Measurements from ENCODE around the gene TRIOBP.

The TRIOBP gene

DNA sequence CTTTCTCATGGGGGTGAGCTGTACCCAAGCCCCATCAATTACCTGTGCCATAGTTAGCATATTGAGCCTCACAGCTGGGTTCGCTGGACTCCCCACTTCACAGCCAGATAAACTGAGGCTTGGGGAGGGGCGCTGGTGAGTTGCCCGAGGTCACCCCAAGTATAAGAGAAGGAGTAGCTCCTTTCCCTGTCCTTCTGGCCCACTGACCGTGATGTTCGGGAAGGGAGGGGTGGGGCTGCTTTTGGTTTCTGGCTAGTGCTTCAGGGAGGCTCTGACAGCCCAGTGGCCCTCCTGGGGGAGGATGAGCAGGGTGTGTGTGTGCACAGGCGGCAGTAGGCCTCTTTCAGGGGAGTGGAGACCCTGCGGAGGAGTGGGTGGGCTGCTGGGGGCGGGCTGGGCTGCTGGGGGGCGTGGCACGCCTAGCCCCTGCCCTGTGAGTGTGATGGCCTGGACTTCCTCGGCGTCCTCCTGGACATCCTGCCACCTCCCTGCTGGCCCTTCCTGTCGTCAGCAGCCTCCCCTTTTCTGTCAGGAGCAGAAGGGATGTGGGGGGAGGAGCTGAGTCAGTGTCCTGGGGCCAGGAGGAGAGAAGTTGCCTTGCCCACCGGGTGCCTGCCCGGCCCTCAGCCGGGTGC lies 50.3 kb downstream of the TRIOBP start:
- no peak for DNase-seq (ENCODE audit: extremely low read depth in 1 of 2, low read depth in 1 of 2)

DNA sequence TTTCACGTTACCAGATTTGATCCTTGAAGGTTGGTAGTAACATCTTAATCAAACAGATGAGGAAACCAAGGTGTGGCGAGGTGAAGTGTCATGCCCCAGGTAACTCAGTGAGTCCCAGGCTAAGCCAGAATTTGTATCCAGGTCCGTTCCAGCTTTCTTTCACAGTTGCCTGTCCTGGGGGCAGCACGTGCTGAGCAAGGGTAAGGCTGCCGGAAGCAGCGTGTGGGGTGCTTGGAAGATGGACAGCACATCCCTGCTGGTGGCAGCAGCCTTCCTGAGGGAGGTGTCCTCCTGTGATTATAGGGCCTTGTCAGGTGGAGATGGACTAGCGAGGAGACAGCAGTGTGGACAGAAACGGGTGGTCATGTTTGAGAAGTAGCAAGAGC lies 50.9 kb downstream of the TRIOBP start:
- DNase-seq (ENCODE audit: extremely low read depth in 1 of 2, low read depth in 1 of 2): no peak

DNA sequence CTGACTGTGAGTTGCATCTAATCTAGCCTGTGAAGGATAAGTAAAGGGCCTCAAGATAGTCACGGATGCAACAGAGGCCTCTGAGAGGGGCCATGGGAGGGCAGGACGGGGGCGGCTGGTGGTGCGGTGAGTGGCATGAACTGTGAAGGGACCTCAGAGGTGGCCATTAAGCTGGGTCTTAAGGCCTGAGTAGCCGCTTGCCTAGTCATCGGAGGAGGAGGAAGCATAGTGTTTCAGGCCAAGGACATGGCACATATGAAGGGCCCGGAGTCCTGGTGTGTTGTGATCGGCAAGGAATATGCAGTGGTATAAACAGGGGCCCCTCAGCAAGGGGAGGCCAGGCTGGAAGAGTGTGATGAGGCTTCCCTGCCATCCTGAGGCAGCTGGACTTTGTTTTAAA lies 51.8 kb downstream of the TRIOBP start:
- no peak for DNase-seq (ENCODE audit: extremely low read depth in 1 of 2, low read depth in 1 of 2)

DNA sequence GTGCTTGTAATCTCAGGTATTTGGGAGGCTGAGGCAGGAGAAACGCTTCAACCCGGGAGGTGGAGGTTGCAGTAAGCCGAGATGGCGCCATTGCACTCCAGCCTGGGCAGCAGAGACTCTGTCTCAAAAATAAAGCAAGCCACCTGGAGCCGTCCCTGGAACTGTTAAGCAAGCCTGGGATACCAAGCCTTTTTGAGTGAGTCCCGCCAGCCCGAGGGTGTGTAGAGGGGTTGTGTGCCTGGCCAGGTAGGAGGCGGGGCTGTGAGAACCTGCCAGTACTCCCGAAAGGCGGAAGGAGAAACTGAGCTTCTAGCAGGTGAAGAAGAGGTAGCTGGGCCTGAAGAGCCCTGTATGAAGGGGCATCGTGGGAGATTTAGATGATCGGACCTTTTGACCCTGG lies 52.4 kb downstream of the TRIOBP start:
- DNase-seq (ENCODE audit: extremely low read depth in 1 of 2, low read depth in 1 of 2): no peak

DNA sequence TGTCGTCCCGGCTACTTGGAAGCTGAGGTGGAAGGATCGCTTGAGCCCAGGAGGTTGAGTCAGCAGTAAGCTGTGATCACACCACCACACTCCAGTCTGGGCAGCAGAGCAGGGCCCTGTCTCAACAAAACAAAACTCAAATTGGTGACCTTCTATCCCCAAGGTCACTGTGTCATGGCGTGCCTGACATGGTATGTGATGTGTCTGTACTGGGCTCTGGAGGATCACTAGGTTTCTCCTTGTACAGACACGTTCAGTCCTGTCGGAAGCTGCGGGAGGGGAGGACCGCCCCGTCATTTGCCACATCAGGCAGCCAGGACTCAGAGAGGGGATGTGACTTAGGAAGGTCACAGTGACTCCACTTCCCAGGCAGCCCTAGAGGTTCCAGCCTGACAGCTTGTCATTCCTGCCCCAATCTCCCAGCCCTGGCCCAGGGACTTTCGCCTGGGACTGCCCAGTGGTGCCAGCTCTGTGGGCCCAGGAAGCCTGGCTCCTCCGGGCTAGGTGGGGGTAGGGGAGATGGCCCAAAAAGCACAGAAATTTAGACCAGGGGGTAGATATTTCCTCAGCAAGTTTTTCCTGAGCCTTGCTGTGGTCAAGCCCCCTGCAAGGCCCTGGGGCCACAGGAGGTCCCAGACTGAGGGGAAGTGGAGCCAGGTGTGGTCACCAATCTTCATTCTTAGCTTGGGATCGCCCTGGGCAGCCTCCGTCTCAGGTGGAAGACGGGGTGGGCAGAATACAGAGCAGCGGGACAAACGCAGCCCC lies 53.2 kb downstream of the TRIOBP start:
- DNase-seq (ENCODE audit: extremely low read depth in 1 of 2, low read depth in 1 of 2): no peak

DNA sequence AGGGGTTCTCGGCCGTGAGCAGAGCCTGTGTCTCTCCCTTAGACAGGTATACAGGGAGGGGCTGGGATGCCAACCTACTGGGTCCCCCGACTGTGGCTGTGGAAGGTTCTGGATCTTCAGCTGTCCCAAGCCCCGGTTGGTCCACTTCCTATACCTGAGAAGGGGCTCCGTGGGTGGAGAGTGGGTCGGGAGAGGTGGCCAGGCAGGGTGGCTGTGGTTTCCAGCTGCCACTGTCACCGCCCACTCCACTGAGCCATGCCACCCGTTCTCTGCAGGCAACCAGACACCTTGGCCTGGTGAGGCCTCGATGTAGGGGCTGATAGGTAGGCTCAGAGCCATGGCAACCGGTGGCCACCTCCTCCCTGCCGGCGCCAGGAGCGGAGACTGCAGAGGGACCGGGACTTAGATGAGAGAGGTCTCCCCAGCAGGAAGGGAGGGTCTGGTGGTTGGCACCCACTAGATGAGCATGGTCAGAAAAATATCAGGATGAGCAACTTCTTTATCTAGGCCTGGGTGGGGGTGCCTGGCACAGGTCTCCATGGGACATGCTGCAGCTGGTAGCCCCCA lies 53.8 kb downstream of the TRIOBP start:
- DNase-seq (ENCODE audit: extremely low read depth in 1 of 2, low read depth in 1 of 2): no peak

DNA sequence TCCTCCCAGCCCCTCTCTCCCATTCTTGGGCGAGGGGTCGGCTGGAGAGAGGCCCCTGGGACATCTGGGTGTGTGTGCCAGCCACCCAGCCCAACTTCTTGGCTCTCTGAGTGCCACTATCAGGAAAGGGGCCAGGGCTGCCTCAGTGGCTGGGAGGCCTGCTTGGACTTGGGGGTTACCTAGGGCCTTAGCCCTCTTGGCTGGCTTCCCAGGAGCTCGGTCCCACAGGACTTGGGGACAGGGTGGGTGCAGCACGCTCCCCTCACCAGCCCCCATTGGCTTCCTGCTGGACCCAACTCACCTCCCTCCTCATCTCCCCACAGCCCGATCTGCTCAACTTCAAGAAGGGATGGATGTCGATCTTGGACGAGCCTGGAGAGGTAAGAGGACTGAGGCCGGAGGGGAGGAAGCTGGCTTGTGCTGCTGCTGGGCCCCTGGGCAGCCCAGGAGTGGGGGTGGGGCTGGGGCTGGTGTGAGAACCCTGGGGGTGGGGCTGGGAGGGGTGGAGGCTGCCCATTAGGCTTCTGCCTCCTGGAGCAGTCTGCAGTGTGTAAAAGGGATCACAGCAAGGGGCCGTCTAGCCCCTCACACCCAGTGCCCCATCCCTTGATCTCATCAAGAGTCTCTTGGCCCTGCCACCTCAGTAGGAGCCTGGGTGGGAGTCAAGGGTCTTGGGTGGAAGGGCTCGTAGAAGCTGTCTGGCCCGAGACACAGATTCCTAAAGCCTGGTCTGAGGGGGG lies 54.8 kb downstream of the TRIOBP start:
- DNase-seq (ENCODE audit: extremely low read depth in 1 of 2, low read depth in 1 of 2): no peak

DNA sequence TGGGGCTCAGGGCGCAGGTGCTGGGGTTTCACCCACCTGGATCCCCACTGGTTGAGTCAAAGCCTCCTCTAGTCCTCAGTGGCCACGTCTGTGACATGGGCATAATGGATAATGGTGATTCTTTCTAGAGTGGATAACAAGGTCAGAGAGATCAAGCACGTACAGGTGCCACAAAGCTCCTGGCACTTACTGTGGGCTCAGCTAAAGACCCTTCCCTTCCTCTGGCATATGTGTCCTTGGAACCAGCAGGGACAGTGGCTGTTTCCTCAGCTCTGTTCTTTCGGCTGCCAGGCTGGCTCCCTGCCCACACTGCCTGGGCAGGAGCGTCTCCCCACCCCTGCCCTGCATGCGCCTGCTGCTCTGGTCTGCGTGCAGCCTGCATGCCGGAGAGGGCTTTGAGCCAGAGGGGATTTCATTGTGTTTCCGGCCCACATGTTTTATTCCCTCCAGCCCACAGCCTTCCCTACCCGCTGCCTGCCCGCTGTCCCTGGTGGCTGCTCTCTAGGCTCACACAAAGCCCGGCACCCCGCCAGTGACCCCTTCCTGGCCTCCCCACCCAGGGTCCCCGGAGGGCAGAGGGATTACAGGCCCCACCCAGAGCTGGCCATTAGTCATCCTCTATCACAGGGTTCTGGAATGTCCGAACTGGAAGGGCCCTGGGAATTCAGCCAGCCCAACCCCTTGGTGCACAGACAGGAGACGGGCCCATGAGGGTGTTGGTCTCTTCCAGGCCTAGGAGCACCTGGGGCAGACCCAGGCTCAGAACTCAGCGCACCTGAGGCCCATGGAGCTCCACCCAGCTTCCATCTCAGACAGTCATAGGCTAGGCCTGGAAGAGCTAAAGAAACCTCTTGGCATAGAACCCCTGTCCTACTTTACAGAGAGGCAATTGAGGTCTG lies 55.6 kb downstream of the TRIOBP start:
- DNase-seq (ENCODE audit: extremely low read depth in 1 of 2, low read depth in 1 of 2): no peak

DNA sequence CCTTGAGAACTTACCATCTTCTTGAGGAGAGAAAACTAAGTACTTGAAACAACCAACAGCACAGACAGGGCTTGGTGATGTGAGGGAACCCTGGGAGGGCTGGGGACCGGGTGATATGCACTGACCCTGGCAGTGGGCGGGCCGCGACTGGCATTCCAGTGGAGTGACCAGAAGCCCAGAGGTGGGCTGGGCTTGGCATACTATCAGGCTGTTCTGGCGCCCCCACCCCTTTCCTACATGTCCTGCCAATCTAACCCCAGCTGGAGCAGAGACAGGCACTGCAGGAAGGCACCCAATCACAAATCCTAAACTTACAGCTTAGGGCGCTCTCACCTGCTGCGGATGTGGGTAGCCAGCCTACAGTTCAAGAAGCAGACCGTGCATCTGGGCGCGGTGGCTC lies 56.9 kb downstream of the TRIOBP start:
- DNase-seq (ENCODE audit: extremely low read depth in 1 of 2, low read depth in 1 of 2): no peak

DNA sequence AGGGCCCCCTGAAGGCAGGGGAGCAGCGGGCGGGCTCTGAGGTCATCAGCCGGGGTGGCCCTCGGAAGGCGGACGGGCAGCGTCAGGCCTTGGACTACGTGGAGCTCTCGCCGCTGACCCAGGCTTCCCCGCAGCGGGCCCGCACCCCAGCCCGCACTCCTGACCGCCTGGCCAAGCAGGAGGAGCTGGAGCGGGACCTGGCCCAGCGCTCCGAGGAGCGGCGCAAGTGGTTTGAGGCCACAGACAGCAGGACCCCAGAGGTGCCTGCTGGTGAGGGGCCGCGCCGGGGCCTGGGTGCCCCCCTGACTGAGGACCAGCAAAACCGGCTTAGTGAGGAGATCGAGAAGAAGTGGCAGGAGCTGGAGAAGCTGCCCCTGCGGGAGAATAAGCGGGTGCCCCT lies 60.8 kb downstream of the TRIOBP start:
- no peak for DNase-seq (ENCODE audit: extremely low read depth in 1 of 2, low read depth in 1 of 2)

DNA sequence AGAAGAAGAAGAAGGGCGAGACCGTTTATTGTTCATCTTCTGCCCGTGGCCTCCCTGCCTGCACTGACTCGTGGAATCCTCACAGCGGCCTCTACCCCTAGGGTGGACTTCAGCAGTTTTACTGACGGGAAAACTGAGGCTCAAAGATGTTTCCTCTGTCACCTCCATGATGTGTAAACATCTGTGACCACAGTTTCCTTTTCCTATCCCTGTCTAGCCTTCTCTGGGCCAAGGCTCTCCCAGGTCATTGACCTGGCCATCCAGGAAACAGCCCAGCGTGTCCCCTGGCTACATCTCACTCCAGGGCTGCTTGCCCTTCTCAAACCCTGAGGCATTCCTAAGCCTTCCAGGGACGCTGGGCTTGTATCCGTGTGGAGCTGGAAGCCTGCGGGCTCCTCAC lies 61.8 kb downstream of the TRIOBP start:
- DNase-seq (ENCODE audit: extremely low read depth in 1 of 2, low read depth in 1 of 2): no peak

DNA sequence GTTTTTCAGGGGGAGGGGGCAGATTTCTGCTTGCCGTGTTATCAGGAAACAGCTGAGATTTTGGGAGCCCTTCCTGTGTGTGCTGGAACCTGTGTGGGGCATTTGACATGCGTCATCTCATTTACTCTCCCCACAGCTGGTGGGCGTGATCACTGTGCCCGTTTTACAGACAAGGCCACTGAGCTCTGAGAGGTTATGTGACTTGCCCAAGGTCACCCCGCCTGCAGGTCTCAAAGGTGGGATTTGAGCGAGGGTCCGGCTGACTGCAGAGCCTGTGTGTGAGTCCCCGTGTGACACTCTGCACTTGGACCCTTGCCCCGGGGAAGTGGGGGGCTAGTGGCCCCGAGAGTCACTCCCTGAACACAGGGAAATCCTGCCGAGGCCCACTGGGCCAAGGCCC lies 62.4 kb downstream of the TRIOBP start:
- DNase-seq (ENCODE audit: extremely low read depth in 1 of 2, low read depth in 1 of 2): no peak

DNA sequence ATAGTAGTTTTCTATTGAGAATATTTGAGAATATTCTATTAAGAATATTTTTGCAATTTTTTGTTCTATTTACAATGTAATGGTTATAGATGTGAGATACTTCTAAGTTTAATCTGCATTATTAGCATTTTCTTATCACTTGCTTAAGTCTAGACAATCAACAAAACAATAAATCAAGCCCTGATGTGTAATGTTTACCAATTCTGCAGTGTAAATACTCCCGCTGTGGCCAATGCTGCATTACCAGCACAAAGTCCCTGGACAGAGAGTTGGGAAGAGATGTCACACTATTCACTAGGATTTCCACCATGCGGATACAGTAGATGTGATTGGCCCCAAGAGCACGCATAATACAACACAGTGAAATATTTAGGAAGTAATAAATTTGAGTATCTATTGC lies 63.3 kb downstream of the TRIOBP start:
- no peak for DNase-seq (ENCODE audit: extremely low read depth in 1 of 2, low read depth in 1 of 2)

DNA sequence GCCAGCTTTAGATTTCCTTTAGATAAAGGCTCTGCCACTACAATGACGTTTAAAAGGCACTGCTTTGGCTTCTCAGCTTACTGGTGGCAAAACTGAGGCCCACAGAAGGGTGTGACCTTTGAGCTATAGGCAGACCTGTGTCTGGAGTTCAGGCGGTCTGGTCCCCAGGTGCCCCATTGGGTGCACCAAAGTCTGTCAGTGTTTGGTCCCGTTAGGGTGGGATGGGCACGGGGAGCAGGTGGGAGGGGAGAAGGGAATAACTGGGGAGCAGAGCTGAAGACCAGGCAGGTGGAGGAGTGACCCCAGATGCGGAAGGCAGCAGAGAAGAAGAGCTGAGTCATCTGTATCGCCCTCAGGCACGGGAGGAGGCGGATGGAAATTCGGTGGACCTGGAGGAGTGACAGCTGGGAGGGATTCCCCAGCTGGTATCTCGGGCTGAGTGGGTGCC lies 65.6 kb downstream of the TRIOBP start:
- DNase-seq (ENCODE audit: extremely low read depth in 1 of 2, low read depth in 1 of 2): no peak

DNA sequence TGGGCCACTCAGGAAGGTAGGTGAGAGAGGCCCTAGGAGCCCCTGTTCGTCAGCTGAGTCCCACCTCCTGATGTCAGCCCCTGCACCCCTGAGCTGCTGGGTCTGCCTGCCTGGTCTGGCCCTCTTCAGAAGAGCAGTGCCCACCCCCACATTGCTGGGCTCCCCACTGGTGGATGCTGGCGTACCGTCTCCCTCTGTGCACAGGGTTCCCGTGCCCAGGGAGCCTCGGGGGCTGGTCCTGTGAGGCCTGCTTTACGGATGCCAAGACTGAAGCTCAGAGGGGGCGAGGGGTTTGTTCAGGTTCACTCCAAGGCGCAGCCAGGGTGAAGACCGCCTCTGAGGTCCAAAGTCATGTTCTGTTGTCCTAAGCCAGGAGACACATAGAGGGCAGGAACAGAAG lies 66.2 kb downstream of the TRIOBP start:
- DNase-seq (ENCODE audit: extremely low read depth in 1 of 2, low read depth in 1 of 2): no peak

DNA sequence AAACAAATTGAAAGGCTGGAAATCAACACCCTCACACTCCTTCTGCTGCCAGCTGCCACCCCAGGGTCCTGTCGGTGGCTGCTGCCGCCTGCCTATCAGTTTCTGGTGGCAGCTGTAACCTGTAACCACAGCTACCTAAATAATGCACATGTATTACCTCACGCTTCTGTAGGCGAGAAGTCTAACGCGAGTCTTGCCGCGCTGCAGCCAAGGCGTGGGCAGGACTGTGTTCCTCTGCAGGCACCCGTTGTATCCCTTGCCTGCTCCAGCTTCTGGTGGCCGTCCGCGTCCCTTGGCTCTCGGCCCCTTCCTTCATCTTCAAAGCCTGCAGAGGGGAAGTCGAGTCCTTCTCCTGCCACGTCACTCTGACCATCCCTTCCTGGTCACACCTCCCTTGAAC lies 66.8 kb downstream of the TRIOBP start:
- DNase-seq (ENCODE audit: extremely low read depth in 1 of 2, low read depth in 1 of 2): no peak

DNA sequence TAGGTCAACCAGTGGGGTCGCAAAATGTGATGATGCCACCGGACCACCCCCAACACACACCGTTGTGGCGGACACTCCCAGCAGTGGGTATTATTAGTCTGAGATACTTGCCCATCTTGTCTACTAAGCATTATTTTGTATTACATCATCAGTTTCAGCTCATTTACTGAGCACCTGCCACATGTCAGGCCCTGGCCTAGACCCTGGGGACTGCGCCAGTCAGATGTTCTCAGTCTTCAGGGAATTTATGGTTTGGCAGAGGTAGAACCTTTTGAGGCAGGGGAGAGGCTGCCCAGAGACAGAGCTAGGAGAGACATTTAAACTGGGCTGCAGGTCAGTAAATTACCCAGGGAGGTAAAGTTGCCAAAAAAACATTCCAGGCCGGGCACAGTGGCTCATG lies 67.8 kb downstream of the TRIOBP start:
- no peak for DNase-seq (ENCODE audit: extremely low read depth in 1 of 2, low read depth in 1 of 2)

DNA sequence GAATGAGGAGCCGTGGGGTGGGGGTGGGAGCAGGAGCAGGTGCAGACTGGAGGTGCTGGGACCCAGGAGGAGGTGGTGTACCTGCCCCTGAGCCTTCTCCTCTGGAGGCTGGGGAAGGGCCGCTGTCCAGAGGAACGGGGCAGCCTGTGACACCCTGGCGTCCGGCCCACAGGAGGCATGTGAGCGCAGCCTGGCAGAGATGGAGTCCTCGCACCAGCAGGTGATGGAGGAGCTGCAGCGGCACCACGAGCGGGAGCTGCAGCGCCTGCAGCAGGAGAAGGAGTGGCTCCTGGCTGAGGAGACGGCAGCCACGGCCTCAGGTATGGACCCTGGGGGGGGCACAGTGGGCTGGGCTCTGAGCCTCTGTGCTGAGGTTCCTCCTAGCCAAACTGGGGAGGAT lies 68.7 kb downstream of the TRIOBP start:
- no peak for DNase-seq (ENCODE audit: extremely low read depth in 1 of 2, low read depth in 1 of 2)

DNA sequence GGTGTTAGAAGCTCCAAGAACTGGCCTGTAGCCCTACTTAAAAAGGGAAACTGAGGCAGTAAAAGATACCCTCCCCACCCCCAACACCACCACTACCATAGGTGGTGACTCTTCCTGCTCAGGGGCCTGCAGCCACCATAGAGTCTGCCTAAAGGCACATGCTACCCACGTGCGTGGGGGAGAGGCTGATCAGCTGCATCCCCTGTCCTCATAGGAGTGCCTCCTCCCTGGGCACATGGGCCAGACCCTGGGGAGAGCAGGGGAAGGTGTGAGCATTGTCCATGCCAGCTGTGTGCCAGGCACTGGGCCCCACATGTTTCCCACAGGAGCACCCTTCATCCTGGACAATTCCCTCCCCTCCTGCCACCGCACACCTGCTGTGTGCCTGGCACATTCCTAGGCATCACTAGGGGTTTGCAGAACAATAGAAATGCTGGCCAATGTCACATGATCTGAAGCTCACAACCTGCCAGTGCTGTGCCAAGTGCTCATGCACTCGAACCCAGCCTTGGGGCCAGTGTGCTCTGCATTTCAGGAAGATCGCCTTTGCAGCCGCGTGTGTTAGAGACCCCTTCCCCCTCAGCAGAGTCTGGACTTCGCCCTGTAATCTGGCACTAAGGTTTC lies 69.2 kb downstream of the TRIOBP start:
- no peak for DNase-seq (ENCODE audit: extremely low read depth in 1 of 2, low read depth in 1 of 2)

DNA sequence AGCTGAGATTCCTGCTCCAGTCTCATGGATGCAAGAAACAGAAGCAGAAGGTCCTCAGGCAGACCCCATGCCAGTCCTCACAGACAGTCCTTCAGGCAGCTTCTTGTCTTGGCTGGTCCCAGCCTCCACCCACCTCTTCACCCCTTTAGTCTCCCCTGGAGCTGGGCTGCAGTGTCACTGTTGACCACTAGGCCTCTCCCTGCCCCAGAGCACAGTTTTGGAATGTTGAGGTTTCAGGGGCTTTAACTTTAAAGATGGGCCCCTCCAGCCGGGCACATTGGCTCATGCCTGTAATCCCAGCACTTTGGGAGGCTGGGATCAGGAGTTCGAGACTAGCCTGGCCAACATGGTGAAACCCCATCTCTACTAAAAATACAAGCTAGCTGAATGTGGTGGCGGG lies 71.4 kb downstream of the TRIOBP start:
- no peak for DNase-seq (ENCODE audit: extremely low read depth in 1 of 2, low read depth in 1 of 2)

Data from stimulated activated CD8-positive, alpha-beta memory T cell treated with anti-CD3 and anti-CD28 coated beads, Interleukin-7, amount 100 ng/mL, for 48 hours (primary cell).